NCI-H1930 (cell line): ENCODE data around the gene LIG1.
"Not testable (repeated sequence)": the region's sequence is repeated elsewhere in the genome, so short reads cannot be mapped to it uniquely, and the experiment has no call there.

Experiments used
- DNase-seq, 2 experiments: peaks; one replicate each; lab custom pipeline; 2025; lab: John Stamatoyannopoulos, UW

Gene LIG1

DNA sequence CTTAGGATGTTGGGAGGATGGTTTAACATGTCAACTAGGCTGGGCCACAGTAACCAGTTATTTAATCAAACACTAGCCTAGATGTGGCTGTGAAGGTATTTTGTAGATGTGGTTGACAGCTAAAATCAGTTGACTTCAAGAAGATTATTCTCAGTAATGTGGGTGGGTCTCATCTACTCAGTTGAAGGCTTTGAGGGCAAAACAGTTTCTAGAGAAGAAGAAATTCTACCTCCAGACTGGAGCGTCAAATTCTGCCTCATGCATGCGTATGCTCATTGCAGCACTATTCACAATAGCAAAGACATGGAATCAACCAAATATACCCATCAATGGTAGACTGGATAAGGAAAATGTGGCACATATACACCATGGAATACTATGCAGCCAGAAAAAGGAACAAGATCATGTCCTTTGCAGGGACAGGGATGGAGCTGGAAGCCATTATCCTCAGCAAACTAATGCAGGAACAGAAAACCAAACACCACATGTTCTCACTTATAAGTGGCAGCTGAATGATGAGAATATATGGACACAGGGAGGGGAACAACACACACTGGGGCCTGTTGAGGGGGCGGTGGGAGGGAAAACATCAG, 99.9 kb downstream of the LIG1 start:
- DNase-seq, result not testable (repeated sequence)

DNA sequence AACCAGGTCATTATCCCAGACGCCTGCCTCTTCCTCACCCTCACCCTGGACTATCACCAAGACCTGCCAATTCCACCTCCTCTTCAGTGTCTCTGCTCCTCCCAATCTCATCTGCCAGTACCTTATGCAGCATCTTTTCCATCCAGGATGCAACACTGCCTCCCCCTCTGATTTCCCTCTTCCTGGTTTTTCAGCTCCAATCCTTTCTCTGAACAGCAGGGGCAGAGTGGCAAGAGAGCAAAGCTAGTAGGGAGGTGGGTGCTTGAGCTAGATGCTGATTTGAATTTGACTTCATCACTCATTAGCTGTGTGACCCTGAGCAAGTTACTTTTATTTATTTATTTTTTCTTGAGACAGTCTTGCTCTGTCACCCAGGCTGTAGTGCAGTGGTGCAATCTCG, 100.7 kb downstream of the LIG1 start:
- DNase-seq, result no peak
